ENCODE measurements around the gene OR2T3.
"Not testable (repeated sequence)": the region's sequence is repeated elsewhere in the genome, so short reads cannot be mapped to it uniquely, and the experiment has no call there.

GRCh38 chr1:248456635-248457034, 16.5 kb upstream of the OR2T3 start:
- TF ChIP-seq CTCF (IDR thresholded peaks at IDR 0.05; ENCODE audit: low read depth, low read length); MYC (IDR thresholded peaks at IDR 0.05; ENCODE audit: low read depth, low read length); POLR2A (IDR thresholded peaks at IDR 0.05; ENCODE audit: extremely low read depth, insufficient read length): not testable (repeated sequence)
- TF ChIP-seq, protein P1, sequence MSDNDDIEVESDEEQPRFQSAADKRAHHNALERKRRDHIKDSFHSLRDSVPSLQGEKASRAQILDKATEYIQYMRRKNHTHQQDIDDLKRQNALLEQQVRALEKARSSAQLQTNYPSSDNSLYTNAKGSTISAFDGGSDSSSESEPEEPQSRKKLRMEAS (IDR thresholded peaks at IDR 0.05; ENCODE audit: low read depth, low read length): not testable (repeated sequence)
